ENCODE results near the gene DRAM1.

Gene DRAM1

DNA sequence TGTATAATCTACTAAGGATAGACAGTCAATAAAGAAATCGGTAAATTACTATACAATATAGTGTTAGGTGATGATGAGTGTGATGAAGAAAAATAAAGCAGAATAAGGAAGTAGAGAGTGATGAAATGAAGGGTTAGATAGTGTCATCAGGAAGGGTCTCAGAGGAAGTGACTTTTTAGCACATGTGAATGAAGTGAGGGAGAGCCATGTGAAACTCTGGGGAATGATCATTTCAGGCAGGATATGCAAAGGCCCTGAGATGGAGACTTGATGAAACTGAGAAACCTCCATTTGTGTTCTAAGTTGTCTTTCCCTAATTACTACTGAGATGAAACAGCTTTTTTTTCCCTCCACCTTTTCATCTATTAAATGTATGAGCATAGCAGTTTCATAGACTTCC is 27.2 kb upstream of the DRAM1 start:
- H2AFZ ChIP-seq (ENCODE audit: low read depth, low read length), result no peak overlapping the region
- no peaks in the 10 kb centered on the region for H3K9me3 ChIP-seq (ENCODE audit: control insufficient read depth, low read length)
- no peak overlapping the region for H3K18ac ChIP-seq (ENCODE audit: low read depth in 1 of 2, low read length in 2 of 2)
- H3K27ac ChIP-seq (ENCODE audit: low read length, poor library complexity, severe bottlenecking), result no peak overlapping the region
- H2BK5ac ChIP-seq (ENCODE audit: low read depth, low read length, poor library complexity, severe bottlenecking), result no peak overlapping the region
- H4K8ac ChIP-seq (ENCODE audit: low read length), result no peak overlapping the region
- no peak overlapping the region for H2AK5ac ChIP-seq (ENCODE audit: low read length, severe bottlenecking)
- no peak overlapping the region for H3K4ac ChIP-seq (ENCODE audit: low read depth in 1 of 2, low read length in 2 of 2)
- no peak overlapping the region for H2BK15ac ChIP-seq (ENCODE audit: low read depth, poor library complexity, severe bottlenecking)
- H3K14ac ChIP-seq (ENCODE audit: low read length in 2 of 2), result no peak overlapping the region
- no peaks in the 10 kb centered on the region for H3K79me1 ChIP-seq (replicated peaks; ENCODE audit: low read length, poor library complexity, severe bottlenecking)
- no peaks in the 10 kb centered on the region for H3K4me1 ChIP-seq (ENCODE audit: control insufficient read depth, insufficient read depth, low read depth, low read length)
- no peak overlapping the region for H4K91ac ChIP-seq (ENCODE audit: low read length)
- no peak overlapping the region for H2BK120ac ChIP-seq (ENCODE audit: low read depth, low read length)
- H3K36me3 ChIP-seq (ENCODE audit: control insufficient read depth in 1 of 2, insufficient read depth in 2 of 2, low read depth in 1 of 2, low read length in 2 of 2), result no peaks in the 10 kb centered on the region
- no peak for DNase-seq
- WGBS, result 100% methylated on average over 1 of the region's 1 CpG
- no peak overlapping the region for H3K4me2 ChIP-seq (ENCODE audit: low read length, poor library complexity, severe bottlenecking)
- H2BK12ac ChIP-seq (ENCODE audit: low read length in 2 of 2), result no peak overlapping the region
- H3K4me3 ChIP-seq (ENCODE audit: insufficient read depth in 1 of 2, low read depth in 1 of 2, low read length in 2 of 2), result no peak overlapping the region
- H3K9ac ChIP-seq (ENCODE audit: low read length), result no peak overlapping the region
- no peaks in the 10 kb centered on the region for H3K27me3 ChIP-seq (ENCODE audit: control insufficient read depth in 1 of 2, insufficient read depth in 1 of 2, low read length in 2 of 2)
- no peak overlapping the region for H3K23ac ChIP-seq (ENCODE audit: low read length in 2 of 2)

DNA sequence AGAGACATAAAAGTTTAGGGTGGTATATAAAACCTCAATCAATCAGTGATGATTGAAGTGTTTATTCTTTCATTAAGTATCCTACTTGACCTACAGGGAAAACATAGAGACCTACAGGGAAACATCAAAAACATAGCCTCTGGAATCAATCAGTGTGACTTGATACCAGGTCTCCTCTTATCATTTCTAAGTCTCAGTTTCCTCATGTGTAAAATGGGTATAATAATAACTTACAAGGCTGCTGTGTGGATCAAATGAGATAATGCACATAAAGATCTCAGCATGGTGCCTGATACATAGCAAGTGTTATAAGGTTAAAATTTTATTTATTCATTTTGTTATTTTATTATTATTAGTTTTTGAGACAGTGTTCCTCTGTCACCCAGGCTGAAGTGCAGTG is 24.4 kb upstream of the DRAM1 start:
- no peak overlapping the region for H2AK5ac ChIP-seq (ENCODE audit: low read length, severe bottlenecking)
- peaks cover 4% of the 10 kb centered on the region for H3K4me1 ChIP-seq (ENCODE audit: control insufficient read depth, insufficient read depth, low read depth, low read length)
- no peak overlapping the region for H4K91ac ChIP-seq (ENCODE audit: low read length)
- no peak overlapping the region for H3K4ac ChIP-seq (ENCODE audit: low read depth in 1 of 2, low read length in 2 of 2)
- no peak overlapping the region for H3K18ac ChIP-seq (ENCODE audit: low read depth in 1 of 2, low read length in 2 of 2)
- H3K4me2 ChIP-seq (ENCODE audit: low read length, poor library complexity, severe bottlenecking), result no peak overlapping the region
- H3K27ac ChIP-seq (ENCODE audit: low read length, poor library complexity, severe bottlenecking), result no peak overlapping the region
- H2BK120ac ChIP-seq (ENCODE audit: low read depth, low read length), result no peak overlapping the region
- no peak overlapping the region for H2BK12ac ChIP-seq (ENCODE audit: low read length in 2 of 2)
- H2AFZ ChIP-seq (ENCODE audit: low read depth, low read length), result no peak overlapping the region
- no peaks in the 10 kb centered on the region for H3K9me3 ChIP-seq (ENCODE audit: control insufficient read depth, low read length)
- no peaks in the 10 kb centered on the region for H3K36me3 ChIP-seq (ENCODE audit: control insufficient read depth in 1 of 2, insufficient read depth in 2 of 2, low read depth in 1 of 2, low read length in 2 of 2)
- no peak overlapping the region for H3K4me3 ChIP-seq (ENCODE audit: insufficient read depth in 1 of 2, low read depth in 1 of 2, low read length in 2 of 2)
- no peak overlapping the region for H3K9ac ChIP-seq (ENCODE audit: low read length)
- no peak overlapping the region for H3K14ac ChIP-seq (ENCODE audit: low read length in 2 of 2)
- no peak overlapping the region for H3K23ac ChIP-seq (ENCODE audit: low read length in 2 of 2)
- DNase-seq, result no peak
- no peaks in the 10 kb centered on the region for H3K27me3 ChIP-seq (ENCODE audit: control insufficient read depth in 1 of 2, insufficient read depth in 1 of 2, low read length in 2 of 2)
- no peak overlapping the region for H4K8ac ChIP-seq (ENCODE audit: low read length)
- no peaks in the 10 kb centered on the region for H3K79me1 ChIP-seq (replicated peaks; ENCODE audit: low read length, poor library complexity, severe bottlenecking)
- H2BK15ac ChIP-seq (ENCODE audit: low read depth, poor library complexity, severe bottlenecking), result no peak overlapping the region
- H2BK5ac ChIP-seq (ENCODE audit: low read depth, low read length, poor library complexity, severe bottlenecking), result no peak overlapping the region

DNA sequence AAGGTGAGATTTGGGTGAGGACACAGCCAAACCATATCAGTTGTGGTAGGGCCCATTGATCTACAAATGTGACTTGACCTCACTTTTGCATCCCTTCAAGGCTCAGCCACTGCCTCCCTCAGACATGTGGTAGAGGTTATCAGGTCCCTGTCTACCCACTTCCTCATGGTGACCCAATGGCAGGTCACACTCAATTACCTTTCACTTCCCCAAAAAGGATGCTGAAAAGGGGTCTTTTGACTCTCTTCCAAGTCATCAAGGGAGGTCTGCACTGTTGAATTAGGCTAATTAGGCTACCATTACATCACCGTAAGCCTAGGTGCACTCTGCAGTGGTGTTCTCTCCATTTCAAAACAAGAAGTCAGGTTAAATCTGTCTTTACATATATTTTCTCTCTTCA is 22.6 kb upstream of the DRAM1 start:
- H2BK120ac ChIP-seq (ENCODE audit: low read depth, low read length), result no peak overlapping the region
- H3K14ac ChIP-seq (ENCODE audit: low read length in 2 of 2), result peak overlapping the region in 1 of 2 experiments; percentile 28
- no peaks in the 10 kb centered on the region for H3K79me1 ChIP-seq (replicated peaks; ENCODE audit: low read length, poor library complexity, severe bottlenecking)
- H3K4ac ChIP-seq (ENCODE audit: low read depth in 1 of 2, low read length in 2 of 2), result peak overlapping the region in 1 of 2 experiments; percentile 62
- H3K36me3 ChIP-seq (ENCODE audit: control insufficient read depth in 1 of 2, insufficient read depth in 2 of 2, low read depth in 1 of 2, low read length in 2 of 2), result no peaks in the 10 kb centered on the region
- peaks cover 5% of the 10 kb centered on the region for H3K4me1 ChIP-seq (ENCODE audit: control insufficient read depth, insufficient read depth, low read depth, low read length)
- no peak for DNase-seq
- H4K91ac ChIP-seq (ENCODE audit: low read length), result peak overlapping the region; percentile 61
- H2AK5ac ChIP-seq (ENCODE audit: low read length, severe bottlenecking), result peak overlapping the region; percentile 35
- H3K4me3 ChIP-seq (ENCODE audit: insufficient read depth in 1 of 2, low read depth in 1 of 2, low read length in 2 of 2), result no peak overlapping the region
- no peak overlapping the region for H3K23ac ChIP-seq (ENCODE audit: low read length in 2 of 2)
- H3K27ac ChIP-seq (ENCODE audit: low read length, poor library complexity, severe bottlenecking), result peak overlapping the region; percentile 69
- WGBS, result 100% methylated on average over 1 of the region's 1 CpG
- no peaks in the 10 kb centered on the region for H3K27me3 ChIP-seq (ENCODE audit: control insufficient read depth in 1 of 2, insufficient read depth in 1 of 2, low read length in 2 of 2)
- H2BK5ac ChIP-seq (ENCODE audit: low read depth, low read length, poor library complexity, severe bottlenecking), result no peak overlapping the region
- peak overlapping the region; percentile 56 for H4K8ac ChIP-seq (ENCODE audit: low read length)
- H2BK12ac ChIP-seq (ENCODE audit: low read length in 2 of 2), result peak overlapping the region; percentile 2 to 99
- no peaks in the 10 kb centered on the region for H3K9me3 ChIP-seq (ENCODE audit: control insufficient read depth, low read length)
- H2AFZ ChIP-seq (ENCODE audit: low read depth, low read length), result no peak overlapping the region
- H3K4me2 ChIP-seq (ENCODE audit: low read length, poor library complexity, severe bottlenecking), result no peak overlapping the region
- peak overlapping the region; percentile 58 for H3K9ac ChIP-seq (ENCODE audit: low read length)
- H2BK15ac ChIP-seq (ENCODE audit: low read depth, poor library complexity, severe bottlenecking), result no peak overlapping the region
- peak overlapping the region in 1 of 2 experiments; percentile 79 for H3K18ac ChIP-seq (ENCODE audit: low read depth in 1 of 2, low read length in 2 of 2)

DNA sequence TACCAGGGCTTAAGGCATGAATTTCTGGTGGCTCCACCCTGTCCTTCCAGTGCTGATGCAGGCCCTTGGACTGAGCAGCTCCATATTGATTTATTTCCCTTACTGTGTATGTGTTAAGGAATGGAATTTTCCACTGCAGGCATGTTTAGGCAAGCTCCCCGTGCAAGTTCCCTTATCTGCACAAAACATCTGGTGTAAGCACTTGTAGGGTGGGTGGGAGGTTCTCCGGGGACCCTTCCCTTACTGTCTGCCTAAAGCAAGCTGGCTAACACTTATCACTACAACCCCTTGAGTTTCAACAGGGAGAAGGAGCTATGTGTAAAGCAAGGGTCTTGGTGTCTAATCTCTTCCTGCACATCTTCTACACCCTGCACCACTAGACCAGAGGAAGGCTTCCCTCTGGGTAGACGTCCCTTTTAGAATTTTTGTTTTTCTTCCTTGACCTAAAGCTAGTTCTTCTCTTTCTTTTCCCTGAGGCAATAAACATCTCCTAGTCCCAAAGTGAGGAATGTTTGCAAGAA is 22.0 kb upstream of the DRAM1 start:
- Histone ChIP-seq H3K14ac (ENCODE audit: low read length in 2 of 2) (no peak overlapping the region), H3K27ac (ENCODE audit: low read length, poor library complexity, severe bottlenecking) (peak overlapping the region; percentile 69), H3K79me1 (replicated peaks; ENCODE audit: low read length, poor library complexity, severe bottlenecking) (no peaks in the 10 kb centered on the region), H3K9ac (ENCODE audit: low read length) (peak overlapping the region; percentile 58), H3K4me2 (ENCODE audit: low read length, poor library complexity, severe bottlenecking) (no peak overlapping the region), H2AK5ac (ENCODE audit: low read length, severe bottlenecking) (peak overlapping the region; percentile 35), H3K36me3 (ENCODE audit: control insufficient read depth in 1 of 2, insufficient read depth in 2 of 2, low read depth in 1 of 2, low read length in 2 of 2) (no peaks in the 10 kb centered on the region), H2BK15ac (ENCODE audit: low read depth, poor library complexity, severe bottlenecking) (no peak overlapping the region), H3K4ac (ENCODE audit: low read depth in 1 of 2, low read length in 2 of 2) (peak overlapping the region in 1 of 2 experiments; percentile 59), H3K9me3 (ENCODE audit: control insufficient read depth, low read length) (no peaks in the 10 kb centered on the region), H3K27me3 (ENCODE audit: control insufficient read depth in 1 of 2, insufficient read depth in 1 of 2, low read length in 2 of 2) (no peaks in the 10 kb centered on the region), H4K8ac (ENCODE audit: low read length) (peak overlapping the region; percentile 35), H3K4me3 (ENCODE audit: insufficient read depth in 1 of 2, low read depth in 1 of 2, low read length in 2 of 2) (no peak overlapping the region), H4K91ac (ENCODE audit: low read length) (peak overlapping the region; percentile 43), H2BK12ac (ENCODE audit: low read length in 2 of 2) (peak overlapping the region; percentile 2 to 54), H3K4me1 (ENCODE audit: control insufficient read depth, insufficient read depth, low read depth, low read length) (peaks cover 5% of the 10 kb centered on the region), H2BK5ac (ENCODE audit: low read depth, low read length, poor library complexity, severe bottlenecking) (peak overlapping the region; percentile 68), H3K18ac (ENCODE audit: low read depth in 1 of 2, low read length in 2 of 2) (peak overlapping the region in 1 of 2 experiments; percentile 73), H3K23ac (ENCODE audit: low read length in 2 of 2) (no peak overlapping the region), H2AFZ (ENCODE audit: low read depth, low read length) (no peak overlapping the region), H2BK120ac (ENCODE audit: low read depth, low read length) (peak overlapping the region; percentile 75)
- 25% methylated on average over 1 of the region's 3 CpGs for WGBS
- DNase-seq, result peak; percentile 74

All from mesenchymal stem cell (in vitro differentiated cells and primary cell).